Adrenal gland (tissue), 12 donors: Measurements from ENCODE around the gene PRTFDC1. TPM values are rescaled to one million over a fixed set of nuclear protein-coding genes. Genes with fewer than 3 reads are reported as not detected.

Source experiments
- DNase-seq, 7 donors: peaks; one replicate each; pipeline ENCODE4 v3.0.0-alpha.2; 2019 to 2020
- H3K27ac ChIP-seq, 5 donors: fragments of 200-600 bp; sonication (generic) in 4 of 5; 1 replicate in 3 of 5; 2 replicates in 2 of 5; pipeline versions ENCODE4 v1.5.1 to v1.8.0; 2016 to 2020; ENCODE audit warnings: mild to moderate bottlenecking in 1 of 5
- H3K27me3 ChIP-seq: fragments of 200-600 bp; 2 replicates; pipeline ENCODE4 v1.8.0; 2021
- H3K36me3 ChIP-seq, 2 donors: fragments of 200-600 bp; replicated peaks in 1 of 2; 1 replicate in 1 of 2; 2 replicates in 1 of 2; pipeline versions ENCODE4 v1.5.1 to v1.8.0; 2018 to 2022
- H3K4me1 ChIP-seq, 2 donors: fragments of 200-600 bp; replicated peaks in 1 of 2; 1 replicate in 1 of 2; 2 replicates in 1 of 2; pipeline versions ENCODE4 v1.5.1 to v1.8.0; 2018 to 2021
- H3K4me3 ChIP-seq, 4 donors: fragments of 200-600 bp; sonication (generic) in 3 of 4; one replicate each; pipeline ENCODE4 v1.5.1; 2016 to 2018
- H3K9me3 ChIP-seq, 3 donors: fragments of 200-600 bp; sonication (generic) in 1 of 3; replicated peaks in 1 of 3; 1 replicate in 2 of 3; 2 replicates in 1 of 3; pipeline versions ENCODE4 v1.5.1 to v1.8.0; 2016 to 2021
- CTCF ChIP-seq, 6 experiments: fragments of 450-650 bp in 4 of 6; fragments of 200-600 bp in 2 of 6; sonication (generic) in 1 of 6; IDR thresholded peaks; 1 replicate in 5 of 6; 2 replicates in 1 of 6; pipeline versions ENCODE4 v1.5.1 to v1.8.0; 2016 to 2021; ENCODE audit warnings: antibody characterized with exemption in 6 of 6, mild to moderate bottlenecking in 2 of 6, moderate library complexity in 1 of 6
- POLR2A ChIP-seq, 2 donors: fragments of 450-650 bp; IDR thresholded peaks; one replicate each; pipeline ENCODE4 v1.6.1; 2017; ENCODE audit warnings: antibody characterized with exemption in 2 of 2, mild to moderate bottlenecking in 2 of 2, moderate library complexity in 1 of 2
- WGBS, 4 donors: extraction: QIAGEN DNeasy Blood & Tissue Kit in 2 of 4; methylation state at CpG; one replicate each; pipeline versions ENCODE4 v1.1.5 to v1.1.7; 2013 to 2017; 5-methylcytosine and 5-hydroxymethylcytosine counted together
- intact Hi-C, 2 donors: fragments of 100-400 bp; cut with DNase I; formaldehyde crosslinking; loops; one replicate each; pipeline versions ENCODE4 v1.14.1 to v1.15.0; 2022 to 2023
- polyA plus RNA-seq, 3 donors: library from polyadenylated mRNA; stranded (reverse); fragments of 200-250 nt in 2 of 3; fragments of 350-450 nt in 1 of 3; fragmentation: Illumina TruSeq in 1 of 3; extraction: RNeasy Lipid Tissue Mini Kit (QIAGEN cat#74804) in 1 of 3; gene quantifications; one replicate each; pipeline ENCODE4 v1.2.3, GENCODE V29; 2013 to 2014
- total RNA-seq, 9 donors: library from RNA; depleted of rRNA in 4 of 9; stranded (reverse); fragments of >200 nt in 4 of 9; fragments of 120-200 nt in 1 of 9; fragmentation: NEBNext Ultra II Directional in 1 of 9; extraction: Animal tissue kit (Norgen Biotek cat#: 25700) in 1 of 9; gene quantifications; one replicate each; pipeline versions ENCODE4 v1.1.0 to v1.2.4, GENCODE V29; 2013 to 2023
- donor health status: healthy with polysubstance abuse.
- donor health status: Bipolar disorder and iron deficiency.
- donor health status: DM: yes; HTN: yes; CAD: no.
- donor health status: DM: no; HTN: no; CAD: no.
- donor health status: DM: no; HTN: no; CAD: no.
- donor health status: DM: yes; HTN: yes; CAD: no.

PRTFDC1 gene
- total and polyA plus RNA-seq, 12 donors = 13.5 to 56.5 (median 26.6) TPM

GRCh38 chr10:24993237-24993958 is 41.0 kb upstream of the PRTFDC1 start:
- WGBS, 4 donors = 93 to 100% (median 100%) methylated on average over 1 of the region's 1 CpG
- intact Hi-C loops = loop anchor here in 1 of 2 donors (10.0 kb wide), 1 partner anchor 349 kb away; no protein-coding TSS in a partner anchor
- peaks cover 0 to 8% of the 10 kb centered on the region in 2 donors for H3K4me1 ChIP-seq

GRCh38 chr10:24992512-24993133 is 40.2 kb upstream of the PRTFDC1 start:
- no peaks in the 10 kb centered on the region for H3K9me3 ChIP-seq
- H3K4me1 ChIP-seq = peaks cover 0 to 8% of the 10 kb centered on the region in 2 donors
- WGBS, 4 donors = 74 to 91% (median 83%) methylated on average over 3 of the region's 3 CpGs
- H3K27me3 ChIP-seq = no peaks in the 10 kb centered on the region
- H3K4me3 ChIP-seq = no peak overlapping the region
- intact Hi-C loops = loop anchor here in 1 of 2 donors (10.0 kb wide), 1 partner anchor 348 kb away; no protein-coding TSS in a partner anchor
- H3K36me3 ChIP-seq = no peaks in the 10 kb centered on the region
- H3K27ac ChIP-seq = no peak overlapping the region
- no peak for DNase-seq
- TF ChIP-seq CTCF (IDR thresholded peaks at IDR 0.05) = no peak
- TF ChIP-seq POLR2A (IDR thresholded peaks at IDR 0.05) = no peak

More at GRCh38 chr10:24993237-24993958, 41.0 kb upstream of the PRTFDC1 start:
- TF ChIP-seq POLR2A (IDR thresholded peaks at IDR 0.05) (no peak), CTCF (IDR thresholded peaks at IDR 0.05) (no peak)
- H3K4me3 ChIP-seq = no peak overlapping the region
- H3K27ac ChIP-seq = no peak overlapping the region
- H3K36me3 ChIP-seq = no peaks in the 10 kb centered on the region
- no peaks in the 10 kb centered on the region for H3K27me3 ChIP-seq
- H3K9me3 ChIP-seq = no peaks in the 10 kb centered on the region
- no peak for DNase-seq

DNA sequence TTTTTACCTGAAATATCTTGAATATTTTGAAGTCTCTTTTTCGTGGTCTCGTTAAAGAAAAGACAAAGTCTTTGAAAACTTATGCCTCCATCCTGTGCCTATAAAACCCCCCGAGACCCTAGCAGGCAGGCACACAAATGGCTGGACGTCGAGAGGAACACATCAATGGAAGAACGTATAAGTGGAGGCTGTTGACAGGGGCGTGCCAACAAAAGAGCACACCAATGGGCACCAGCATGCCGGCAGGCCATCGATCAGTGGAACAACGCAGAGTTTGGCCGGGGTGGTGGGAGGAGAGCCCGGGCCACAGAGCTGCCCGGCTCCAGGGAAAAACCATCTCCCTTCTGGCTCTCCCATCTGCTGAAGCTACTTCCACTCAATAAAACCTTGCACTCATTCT is 38.9 kb upstream of the PRTFDC1 start:
- H3K4me3 ChIP-seq = no peak overlapping the region
- intact Hi-C loops = loop anchor here in 1 of 2 donors (10.0 kb wide), 1 partner anchor 346 kb away; no protein-coding TSS in a partner anchor

More for the DNA sequence above, 38.9 kb upstream of the PRTFDC1 start:
- no peaks in the 10 kb centered on the region for H3K36me3 ChIP-seq
- TF ChIP-seq CTCF (IDR thresholded peaks at IDR 0.05) (no peak), POLR2A (IDR thresholded peaks at IDR 0.05) (no peak)
- no peaks in the 10 kb centered on the region for H3K27me3 ChIP-seq
- peaks cover 0 to 8% of the 10 kb centered on the region in 2 donors for H3K4me1 ChIP-seq
- 81 to 90% (median 85%) methylated on average over 8 to 13 of the region's 13 CpGs for whole genome bisulfite sequencing, 4 donors
- H3K9me3 ChIP-seq = no peaks in the 10 kb centered on the region
- H3K27ac ChIP-seq = no peak overlapping the region
- DNase-seq = no peak
